GM23338 (cell line): ENCODE results near the gene SMG6. TPM values are rescaled to one million over a fixed set of nuclear protein-coding genes. Genes with fewer than 3 reads are reported as not detected.

ENCODE experiments used
- CREB1 ChIP-seq: fragments of 250-450 bp; sonication (Bioruptor Pico); IDR thresholded peaks from 2 replicates; pipeline ENCODE4 v1.5.0; 2020; ENCODE audit warnings: low read depth, mild to moderate bottlenecking, moderate library complexity
- EZH2phosphoT487 ChIP-seq: fragments of 200-600 bp; sonication (generic); IDR thresholded peaks from one replicate; pipeline ENCODE4 v1.8.1; 2018; ENCODE audit warnings: antibody characterized with exemption; ENCODE audit not compliant: unreplicated experiment
- ZNF114 ChIP-seq: fragments of 250-450 bp; sonication (Bioruptor Pico); IDR thresholded peaks from 2 replicates; pipeline ENCODE4 v1.5.0; 2020; ENCODE audit warnings: mild to moderate bottlenecking, moderate library complexity
- polyA plus RNA-seq: library from polyadenylated mRNA; unstranded; fragments of >200 nt; fragmentation: Nextera tagmentation; extraction: Ambion mirVana; gene quantifications from 2 replicates; pipeline ENCODE4 v1.2.1, GENCODE V29; 2016
- total RNA-seq: library from RNA; depleted of rRNA; stranded (reverse); fragments of >200 nt; shearing (Covaris generic); gene quantifications from 2 replicates; pipeline ENCODE4 v1.2.3, GENCODE V29; 2014
- TF ChIP-seq, protein P1 (sequence below): fragments of 250-450 bp; sonication (Bioruptor Pico); IDR thresholded peaks from 2 replicates; pipeline ENCODE4 v1.5.0; 2020; ENCODE audit warnings: mild to moderate bottlenecking, moderate library complexity
- TF ChIP-seq, protein P2 (sequence below): IDR thresholded peaks from one replicate; pipeline ENCODE4 v1.6.1; 2018; ENCODE audit warnings: antibody characterized with exemption; ENCODE audit not compliant: unreplicated experiment

The SMG6 gene
- total and polyA plus RNA-seq, 2 experiments from 2014 or later: 10.4 to 43.1 TPM

DNA sequence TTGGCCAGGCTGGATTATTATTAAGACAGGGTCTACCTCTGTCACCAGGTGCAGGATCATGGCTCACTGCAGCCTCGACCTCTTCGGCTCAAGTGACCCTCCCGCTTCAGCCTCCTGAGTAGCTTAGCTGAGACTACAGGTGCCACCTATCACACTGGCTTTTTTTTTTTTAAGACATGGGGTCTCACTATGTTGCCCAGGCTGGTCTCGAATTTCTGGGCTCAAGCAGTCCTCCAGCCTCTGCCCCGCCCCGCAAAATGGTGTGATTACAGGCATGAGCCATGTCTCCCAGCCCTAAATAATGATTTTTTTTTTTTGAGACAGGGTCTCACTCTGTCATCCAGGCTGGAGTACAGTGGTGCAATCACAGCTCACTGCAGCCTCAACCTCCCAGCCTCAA lies 256.0 kb downstream of the SMG6 start (continued):
- TF ChIP-seq, protein P1, sequence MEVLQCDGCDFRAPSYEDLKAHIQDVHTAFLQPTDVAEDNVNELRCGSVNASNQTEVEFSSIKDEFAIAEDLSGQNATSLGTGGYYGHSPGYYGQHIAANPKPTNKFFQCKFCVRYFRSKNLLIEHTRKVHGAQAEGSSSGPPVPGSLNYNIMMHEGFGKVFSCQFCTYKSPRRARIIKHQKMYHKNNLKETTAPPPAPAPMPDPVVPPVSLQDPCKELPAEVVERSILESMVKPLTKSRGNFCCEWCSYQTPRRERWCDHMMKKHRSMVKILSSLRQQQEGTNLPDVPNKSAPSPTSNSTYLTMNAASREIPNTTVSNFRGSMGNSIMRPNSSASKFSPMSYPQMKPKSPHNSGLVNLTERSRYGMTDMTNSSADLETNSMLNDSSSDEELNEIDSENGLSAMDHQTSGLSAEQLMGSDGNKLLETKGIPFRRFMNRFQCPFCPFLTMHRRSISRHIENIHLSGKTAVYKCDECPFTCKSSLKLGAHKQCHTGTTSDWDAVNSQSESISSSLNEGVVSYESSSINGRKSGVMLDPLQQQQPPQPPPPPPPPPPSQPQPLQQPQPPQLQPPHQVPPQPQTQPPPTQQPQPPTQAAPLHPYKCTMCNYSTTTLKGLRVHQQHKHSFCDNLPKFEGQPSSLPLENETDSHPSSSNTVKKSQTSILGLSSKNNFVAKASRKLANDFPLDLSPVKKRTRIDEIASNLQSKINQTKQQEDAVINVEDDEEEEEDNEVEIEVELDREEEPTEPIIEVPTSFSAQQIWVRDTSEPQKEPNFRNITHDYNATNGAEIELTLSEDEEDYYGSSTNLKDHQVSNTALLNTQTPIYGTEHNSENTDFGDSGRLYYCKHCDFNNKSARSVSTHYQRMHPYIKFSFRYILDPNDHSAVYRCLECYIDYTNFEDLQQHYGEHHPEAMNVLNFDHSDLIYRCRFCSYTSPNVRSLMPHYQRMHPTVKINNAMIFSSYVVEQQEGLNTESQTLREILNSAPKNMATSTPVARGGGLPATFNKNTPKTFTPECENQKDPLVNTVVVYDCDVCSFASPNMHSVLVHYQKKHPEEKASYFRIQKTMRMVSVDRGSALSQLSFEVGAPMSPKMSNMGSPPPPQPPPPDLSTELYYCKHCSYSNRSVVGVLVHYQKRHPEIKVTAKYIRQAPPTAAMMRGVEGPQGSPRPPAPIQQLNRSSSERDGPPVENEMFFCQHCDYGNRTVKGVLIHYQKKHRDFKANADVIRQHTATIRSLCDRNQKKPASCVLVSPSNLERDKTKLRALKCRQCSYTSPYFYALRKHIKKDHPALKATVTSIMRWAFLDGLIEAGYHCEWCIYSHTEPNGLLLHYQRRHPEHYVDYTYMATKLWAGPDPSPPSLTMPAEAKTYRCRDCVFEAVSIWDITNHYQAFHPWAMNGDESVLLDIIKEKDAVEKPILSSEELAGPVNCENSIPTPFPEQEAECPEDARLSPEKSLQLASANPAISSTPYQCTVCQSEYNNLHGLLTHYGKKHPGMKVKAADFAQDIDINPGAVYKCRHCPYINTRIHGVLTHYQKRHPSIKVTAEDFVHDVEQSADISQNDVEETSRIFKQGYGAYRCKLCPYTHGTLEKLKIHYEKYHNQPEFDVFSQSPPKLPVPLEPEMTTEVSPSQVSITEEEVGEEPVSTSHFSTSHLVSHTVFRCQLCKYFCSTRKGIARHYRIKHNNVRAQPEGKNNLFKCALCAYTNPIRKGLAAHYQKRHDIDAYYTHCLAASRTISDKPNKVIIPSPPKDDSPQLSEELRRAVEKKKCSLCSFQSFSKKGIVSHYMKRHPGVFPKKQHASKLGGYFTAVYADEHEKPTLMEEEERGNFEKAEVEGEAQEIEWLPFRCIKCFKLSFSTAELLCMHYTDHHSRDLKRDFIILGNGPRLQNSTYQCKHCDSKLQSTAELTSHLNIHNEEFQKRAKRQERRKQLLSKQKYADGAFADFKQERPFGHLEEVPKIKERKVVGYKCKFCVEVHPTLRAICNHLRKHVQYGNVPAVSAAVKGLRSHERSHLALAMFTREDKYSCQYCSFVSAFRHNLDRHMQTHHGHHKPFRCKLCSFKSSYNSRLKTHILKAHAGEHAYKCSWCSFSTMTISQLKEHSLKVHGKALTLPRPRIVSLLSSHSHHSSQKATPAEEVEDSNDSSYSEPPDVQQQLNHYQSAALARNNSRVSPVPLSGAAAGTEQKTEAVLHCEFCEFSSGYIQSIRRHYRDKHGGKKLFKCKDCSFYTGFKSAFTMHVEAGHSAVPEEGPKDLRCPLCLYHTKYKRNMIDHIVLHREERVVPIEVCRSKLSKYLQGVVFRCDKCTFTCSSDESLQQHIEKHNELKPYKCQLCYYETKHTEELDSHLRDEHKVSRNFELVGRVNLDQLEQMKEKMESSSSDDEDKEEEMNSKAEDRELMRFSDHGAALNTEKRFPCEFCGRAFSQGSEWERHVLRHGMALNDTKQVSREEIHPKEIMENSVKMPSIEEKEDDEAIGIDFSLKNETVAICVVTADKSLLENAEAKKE (CRISPR knock-in tag): no peak
- TF ChIP-seq CREB1 (CRISPR knock-in tag) (no peak), ZNF114 (no peak), EZH2phosphoT487 (no peak)
- TF ChIP-seq, protein P2, sequence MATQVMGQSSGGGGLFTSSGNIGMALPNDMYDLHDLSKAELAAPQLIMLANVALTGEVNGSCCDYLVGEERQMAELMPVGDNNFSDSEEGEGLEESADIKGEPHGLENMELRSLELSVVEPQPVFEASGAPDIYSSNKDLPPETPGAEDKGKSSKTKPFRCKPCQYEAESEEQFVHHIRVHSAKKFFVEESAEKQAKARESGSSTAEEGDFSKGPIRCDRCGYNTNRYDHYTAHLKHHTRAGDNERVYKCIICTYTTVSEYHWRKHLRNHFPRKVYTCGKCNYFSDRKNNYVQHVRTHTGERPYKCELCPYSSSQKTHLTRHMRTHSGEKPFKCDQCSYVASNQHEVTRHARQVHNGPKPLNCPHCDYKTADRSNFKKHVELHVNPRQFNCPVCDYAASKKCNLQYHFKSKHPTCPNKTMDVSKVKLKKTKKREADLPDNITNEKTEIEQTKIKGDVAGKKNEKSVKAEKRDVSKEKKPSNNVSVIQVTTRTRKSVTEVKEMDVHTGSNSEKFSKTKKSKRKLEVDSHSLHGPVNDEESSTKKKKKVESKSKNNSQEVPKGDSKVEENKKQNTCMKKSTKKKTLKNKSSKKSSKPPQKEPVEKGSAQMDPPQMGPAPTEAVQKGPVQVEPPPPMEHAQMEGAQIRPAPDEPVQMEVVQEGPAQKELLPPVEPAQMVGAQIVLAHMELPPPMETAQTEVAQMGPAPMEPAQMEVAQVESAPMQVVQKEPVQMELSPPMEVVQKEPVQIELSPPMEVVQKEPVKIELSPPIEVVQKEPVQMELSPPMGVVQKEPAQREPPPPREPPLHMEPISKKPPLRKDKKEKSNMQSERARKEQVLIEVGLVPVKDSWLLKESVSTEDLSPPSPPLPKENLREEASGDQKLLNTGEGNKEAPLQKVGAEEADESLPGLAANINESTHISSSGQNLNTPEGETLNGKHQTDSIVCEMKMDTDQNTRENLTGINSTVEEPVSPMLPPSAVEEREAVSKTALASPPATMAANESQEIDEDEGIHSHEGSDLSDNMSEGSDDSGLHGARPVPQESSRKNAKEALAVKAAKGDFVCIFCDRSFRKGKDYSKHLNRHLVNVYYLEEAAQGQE: no peak
